GM18858 (cell line): ENCODE results near the gene PSAP.
"Not testable (repeated sequence)": the region's sequence is repeated elsewhere in the genome, so short reads cannot be mapped to it uniquely, and the experiment has no call there.

Experiments
- ATAC-seq: cut with Tn5 transposase; IDR thresholded peaks from one replicate; pipeline ENCODE4 v1.9.1; 2021; ENCODE audit not compliant: unreplicated experiment

The PSAP gene

DNA sequence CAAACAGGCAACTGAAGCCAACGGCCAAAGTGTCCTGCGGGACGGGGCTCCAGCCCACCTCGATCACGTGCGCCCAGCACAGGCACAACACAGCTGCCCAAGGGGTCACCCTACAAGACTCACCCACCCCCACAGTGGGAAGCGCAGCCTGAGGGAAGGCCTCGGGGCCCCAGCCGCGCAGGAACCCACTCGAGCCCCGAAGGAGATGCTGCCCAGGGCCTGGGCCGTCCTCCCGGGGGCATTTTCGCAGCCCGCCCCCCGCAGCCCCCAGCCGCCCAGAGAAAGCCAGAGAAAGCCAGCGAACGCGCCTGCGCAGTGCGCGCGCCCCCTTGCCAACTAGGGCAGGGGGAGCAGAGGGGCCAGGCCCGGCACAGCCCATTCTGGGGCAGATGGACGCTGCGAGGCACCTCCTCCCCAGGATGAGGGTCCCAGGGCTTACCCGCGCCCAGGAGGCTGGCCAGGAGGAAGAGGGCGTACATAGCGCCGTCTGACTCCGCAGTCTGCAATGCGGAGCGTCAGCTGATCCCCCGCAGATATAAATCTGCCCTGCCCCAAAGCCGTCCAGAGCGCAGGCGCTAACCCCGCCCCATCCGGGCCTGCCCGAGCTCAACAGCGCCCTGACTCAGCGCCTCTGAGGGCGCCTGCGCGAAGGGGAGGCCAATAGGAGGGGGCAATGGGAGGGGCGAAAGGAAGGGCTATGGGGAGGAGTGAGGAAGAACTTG, at the start of gene PSAP:
PSAP (minus strand) TSS at position 509 of the 722 bp plus-strand sequence; CDS start at position 479, 30 bp downstream.
- ATAC-seq: peak; percentile 80

DNA sequence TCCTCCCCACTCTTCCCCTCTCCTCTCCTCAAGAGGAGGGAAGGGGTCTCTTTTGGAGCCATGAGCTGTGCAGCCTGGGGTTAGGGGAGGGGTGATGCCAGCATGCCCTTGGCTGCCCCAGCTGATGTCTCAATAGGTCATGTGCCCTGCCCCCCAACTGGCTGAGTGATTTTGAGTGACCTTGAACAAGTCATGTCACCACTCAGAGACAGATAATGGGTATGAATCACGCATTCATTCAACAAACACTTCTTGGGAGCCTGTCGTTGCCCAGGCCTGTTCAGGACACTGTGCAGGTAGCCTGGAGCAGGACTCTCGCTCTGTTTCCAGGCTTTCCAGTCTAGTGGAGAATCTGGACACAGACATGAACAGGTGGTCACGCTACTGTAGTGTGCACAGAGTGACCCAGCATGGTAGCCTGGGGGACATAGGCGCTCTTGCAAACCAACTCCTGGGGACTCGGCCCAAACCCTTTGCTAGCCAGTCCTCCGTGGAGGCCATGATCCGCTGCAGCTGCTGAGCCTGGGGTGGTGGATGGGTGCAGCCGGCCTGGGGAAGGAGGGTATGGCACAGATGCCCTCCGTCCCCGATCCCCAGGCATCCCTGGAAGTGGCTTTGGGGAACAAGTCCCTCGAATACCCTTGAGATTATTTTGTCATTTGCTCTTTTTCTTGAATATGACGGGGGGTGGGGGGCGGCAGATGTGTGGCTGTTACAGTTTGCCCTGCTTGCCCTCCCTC, 49.6 kb upstream of the PSAP start:
- no peak for ATAC-seq

DNA sequence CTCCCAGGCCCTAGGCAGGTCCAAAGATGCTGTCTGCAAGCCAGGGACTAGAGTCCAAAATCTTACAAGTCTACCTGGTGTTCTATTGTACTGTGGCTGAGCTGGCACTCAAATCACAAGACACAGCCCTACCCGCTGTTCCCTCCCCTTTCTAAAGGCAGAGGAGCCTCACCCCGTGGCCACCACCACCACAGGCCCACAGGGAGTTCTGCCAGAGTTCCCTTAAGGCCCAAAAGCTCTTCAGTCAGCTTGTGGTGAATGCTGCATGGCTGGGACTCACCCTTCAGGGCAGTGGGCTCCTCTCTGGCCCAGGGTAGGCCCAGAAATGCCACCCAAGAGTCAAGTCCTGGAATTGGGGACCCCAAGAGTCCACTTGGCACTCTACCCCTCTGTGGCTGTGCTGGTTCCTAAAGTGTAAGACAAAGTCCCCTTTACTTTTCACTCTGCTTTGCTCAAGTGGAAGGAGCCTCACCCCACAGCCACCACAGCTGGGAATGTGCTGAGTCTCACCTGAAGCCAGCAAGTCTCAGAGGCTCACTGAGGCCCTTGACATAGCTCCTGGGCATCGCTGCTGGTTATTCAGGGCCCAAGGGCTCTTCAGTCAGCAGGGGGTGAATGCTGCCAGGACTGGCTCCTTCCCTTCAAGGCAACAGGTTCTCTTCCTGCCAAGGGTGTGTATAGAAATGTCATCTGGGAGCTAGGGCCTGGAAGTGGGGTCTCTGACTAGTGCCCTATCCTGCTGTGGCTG, 48.8 kb upstream of the PSAP start:
- no peak for ATAC-seq

DNA sequence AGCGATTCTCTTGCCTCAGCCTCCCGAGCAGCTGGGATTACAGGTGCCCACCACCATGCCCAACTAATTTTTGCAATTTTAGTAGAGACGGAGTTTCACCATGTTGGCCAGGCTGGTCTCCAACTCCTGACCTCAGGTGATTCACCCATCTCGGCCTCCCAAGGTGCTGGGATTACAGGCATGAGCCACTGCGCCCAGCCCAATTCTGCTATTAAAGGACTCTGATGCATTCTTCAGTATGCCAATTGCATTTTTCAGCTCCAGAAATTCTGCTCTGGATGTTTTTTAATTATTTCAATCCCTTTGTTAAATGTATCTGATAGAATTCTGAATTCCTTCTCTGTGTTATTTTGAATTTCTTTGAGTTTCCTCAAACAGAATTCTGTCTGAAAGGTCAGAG, 47.3 kb upstream of the PSAP start:
- not testable (repeated sequence) for ATAC-seq

DNA sequence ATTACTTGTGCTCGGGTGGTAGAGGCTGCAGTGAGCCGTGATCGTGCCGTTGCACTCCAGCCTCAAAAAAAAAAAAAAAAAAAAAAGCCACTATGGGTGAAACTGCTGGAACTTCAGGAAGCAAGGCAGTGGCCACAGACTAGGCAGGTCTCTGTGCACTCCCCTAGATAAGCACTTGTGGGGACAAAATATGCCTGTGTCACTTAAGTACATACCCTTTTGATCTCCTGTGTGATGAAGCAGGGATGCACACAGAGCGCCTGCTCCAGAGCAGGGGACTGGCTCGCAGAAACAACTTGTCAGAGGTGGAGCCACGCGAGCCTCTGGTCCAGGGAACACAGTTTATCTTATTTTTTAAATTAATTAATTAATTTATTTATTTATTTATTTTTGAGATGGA, 42.9 kb upstream of the PSAP start:
- no peak for ATAC-seq

DNA sequence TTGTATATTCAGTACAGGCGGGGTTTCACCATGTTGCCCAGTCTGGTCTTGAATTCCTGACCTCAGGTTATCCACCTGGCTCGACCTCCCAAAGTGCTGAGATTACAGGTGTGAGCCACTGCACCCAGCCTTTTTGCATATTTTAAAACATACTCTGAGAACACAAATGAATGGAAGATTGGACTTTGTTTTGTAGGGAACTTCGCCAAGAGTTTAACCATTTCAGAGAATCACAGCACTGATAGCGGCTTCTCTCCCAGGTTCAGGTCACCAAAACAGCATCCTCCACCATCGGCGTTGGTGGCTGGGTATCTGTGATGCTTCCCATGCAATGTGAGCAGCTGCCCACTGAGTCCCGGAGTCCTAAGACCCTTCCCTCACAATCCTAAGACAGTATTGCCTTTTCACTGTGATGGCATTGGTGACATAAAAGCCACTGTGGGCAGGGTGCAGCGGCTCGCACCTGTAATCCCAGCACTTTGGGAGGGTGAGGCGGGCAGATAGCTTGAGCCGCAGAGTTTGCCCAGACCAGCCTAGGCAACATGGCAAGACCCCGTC, 42.3 kb upstream of the PSAP start:
- ATAC-seq: no peak

DNA sequence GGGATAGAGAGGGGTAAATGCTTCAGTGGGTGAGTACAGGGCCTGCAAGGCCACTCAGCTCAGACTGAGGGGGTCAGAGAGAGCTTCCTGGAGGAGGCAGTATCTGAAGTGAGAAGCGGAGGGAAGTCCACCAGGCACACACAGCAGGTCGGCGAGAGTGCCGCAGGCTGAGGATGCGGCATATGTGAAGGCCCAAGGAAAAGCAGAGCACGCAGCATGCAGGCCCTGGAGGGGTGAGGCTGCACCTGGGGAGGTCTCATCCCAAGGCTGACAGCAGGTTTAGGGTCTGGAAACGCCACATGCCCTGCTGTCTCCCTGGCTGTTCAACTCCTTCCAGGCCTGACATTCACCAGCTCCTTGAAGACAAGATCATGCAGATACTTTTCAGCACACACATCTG, 40.4 kb upstream of the PSAP start:
- no peak for ATAC-seq

DNA sequence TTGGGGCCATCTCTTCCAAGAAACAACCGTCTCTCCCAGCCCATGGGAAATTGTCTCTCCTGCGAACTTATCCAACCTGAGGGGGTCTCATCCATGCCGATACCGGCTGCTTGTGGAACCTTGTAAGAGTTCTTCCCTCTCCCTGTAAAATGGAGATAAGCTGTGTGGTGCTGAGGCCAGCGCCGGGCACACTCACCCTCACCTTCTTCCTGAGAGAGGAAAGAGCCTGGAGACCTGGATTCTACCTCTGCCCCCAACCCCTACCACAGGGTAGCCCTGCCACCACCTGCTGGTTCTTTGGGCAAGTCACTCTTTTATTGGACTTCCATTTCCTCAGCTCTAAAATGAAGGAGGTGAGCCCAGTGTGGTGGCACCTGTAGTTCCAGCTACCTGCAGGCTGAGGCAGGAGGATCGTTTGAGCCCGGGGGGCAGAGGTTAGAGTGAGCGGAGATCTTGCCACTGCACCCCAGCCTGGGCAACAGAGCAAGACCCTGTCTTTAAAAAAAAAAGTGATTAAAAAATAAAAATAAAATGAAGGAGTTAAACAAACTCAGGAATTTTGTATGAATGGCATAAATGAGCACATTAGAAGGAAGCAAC, 38.4 kb upstream of the PSAP start:
- no peak for ATAC-seq

DNA sequence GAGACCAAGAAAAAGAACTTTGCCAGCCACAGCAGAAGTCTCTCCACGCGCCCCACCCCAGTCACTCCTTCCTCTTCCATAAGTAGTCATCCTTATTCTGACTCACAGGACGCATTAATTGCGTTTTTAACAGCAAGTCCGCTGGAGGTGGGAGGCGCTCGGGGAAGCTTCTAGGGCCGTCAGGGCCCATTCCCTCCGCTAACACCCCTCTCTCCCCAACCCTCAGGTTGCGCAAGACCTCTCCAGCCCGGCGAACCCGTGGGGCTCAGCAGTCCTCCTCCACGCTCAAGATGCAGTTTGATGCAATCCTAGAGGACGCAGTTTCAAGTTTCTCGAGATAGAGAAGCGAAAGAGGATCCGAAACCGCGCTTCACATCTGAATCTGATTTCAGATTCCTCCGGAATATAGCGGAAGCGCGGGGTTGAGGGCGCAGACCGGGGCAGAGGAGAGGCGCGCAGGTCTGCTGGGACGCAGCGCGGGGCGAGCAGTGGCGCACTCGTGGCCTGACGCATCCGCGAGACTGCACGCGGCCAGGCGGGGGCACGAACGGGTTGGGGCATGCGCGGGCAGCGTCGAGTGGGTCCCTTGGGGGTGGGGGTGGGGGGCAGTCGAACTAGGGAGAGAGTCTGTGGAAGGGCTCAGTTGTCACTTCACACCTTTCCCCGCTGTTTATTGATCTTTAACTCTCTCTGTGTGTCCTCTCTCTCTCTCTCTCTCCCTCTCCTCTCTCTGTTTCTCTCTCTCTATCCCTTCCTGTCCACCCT, 37.8 kb upstream of the PSAP start:
- ATAC-seq: peak; percentile 76

DNA sequence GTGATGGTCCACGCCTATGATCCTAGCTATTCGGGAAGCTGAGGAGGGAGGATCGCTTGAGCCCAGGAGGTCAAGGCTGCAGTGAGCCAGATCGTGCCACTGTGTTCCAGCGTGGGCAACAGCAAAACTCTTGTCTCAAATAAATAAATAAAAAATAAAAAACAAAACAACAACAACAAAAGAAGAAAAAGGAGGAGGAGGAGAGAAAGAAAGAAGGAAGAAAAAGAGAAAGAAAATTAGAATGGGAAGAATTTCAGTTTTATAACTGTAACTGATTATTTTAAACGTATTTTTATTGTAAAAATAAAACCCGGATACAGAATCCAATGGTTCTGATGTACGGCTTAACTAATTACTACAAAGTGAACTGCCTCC, 37.2 kb upstream of the PSAP start:
- ATAC-seq: no peak

DNA sequence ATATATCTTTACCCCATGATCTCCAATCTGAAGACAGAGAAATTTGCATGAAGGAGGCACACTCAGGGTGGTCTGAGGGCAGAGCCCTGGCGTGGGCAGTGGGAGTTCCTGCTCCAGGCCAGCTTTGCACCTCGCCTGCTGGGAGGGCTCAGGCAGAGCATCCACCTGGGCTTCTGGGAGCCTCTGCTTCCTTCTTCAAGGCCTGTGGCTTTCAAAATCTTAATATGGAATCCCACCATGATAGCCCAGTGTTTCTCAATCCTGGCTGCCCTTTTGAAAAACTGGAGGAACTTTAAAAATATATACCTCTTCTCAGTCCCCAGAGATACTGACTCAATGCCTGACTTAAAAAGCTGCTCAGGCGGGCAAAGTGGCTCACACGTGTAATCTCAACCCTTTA, 36.7 kb upstream of the PSAP start:
- ATAC-seq: no peak

DNA sequence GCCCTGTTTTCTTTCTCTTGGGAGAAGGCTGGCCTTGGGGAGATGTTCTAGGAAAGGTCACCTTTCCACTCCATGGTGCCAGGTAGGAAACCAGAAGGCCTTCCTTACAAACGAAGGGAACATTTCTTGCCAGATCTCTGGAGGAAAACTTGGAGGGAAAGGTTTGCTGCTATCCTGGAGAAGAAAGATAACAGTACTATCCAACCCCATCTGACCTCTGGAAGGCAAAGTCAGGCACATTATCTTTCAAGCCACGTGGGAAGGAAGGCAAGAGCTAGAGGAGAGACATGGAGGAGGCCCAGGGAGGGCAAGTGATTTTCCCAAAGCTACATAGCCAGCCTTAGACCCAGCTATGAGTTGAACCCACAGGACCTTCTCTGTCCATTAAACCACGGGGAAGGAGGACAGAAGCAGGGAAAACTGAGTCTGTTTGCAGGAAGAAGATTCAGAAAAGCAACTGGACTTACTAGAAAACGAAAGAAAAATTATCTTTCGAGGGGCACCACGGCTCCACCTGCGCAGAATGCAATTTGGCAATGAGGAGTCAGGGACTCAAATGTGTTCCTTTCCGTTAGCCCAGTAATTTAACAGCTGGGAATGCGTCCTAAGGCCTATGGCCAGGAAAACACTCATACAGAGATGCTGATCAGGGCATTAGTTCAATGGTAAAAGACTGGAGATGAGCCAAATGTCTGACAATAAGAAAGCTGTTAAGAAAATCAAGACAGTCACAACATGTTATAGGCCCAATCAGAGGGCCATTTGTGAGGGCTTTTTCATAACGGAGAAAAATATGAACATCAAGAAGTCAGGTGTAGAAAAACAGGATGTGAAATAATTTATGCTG, 32.0 kb upstream of the PSAP start:
- no peak for ATAC-seq

DNA sequence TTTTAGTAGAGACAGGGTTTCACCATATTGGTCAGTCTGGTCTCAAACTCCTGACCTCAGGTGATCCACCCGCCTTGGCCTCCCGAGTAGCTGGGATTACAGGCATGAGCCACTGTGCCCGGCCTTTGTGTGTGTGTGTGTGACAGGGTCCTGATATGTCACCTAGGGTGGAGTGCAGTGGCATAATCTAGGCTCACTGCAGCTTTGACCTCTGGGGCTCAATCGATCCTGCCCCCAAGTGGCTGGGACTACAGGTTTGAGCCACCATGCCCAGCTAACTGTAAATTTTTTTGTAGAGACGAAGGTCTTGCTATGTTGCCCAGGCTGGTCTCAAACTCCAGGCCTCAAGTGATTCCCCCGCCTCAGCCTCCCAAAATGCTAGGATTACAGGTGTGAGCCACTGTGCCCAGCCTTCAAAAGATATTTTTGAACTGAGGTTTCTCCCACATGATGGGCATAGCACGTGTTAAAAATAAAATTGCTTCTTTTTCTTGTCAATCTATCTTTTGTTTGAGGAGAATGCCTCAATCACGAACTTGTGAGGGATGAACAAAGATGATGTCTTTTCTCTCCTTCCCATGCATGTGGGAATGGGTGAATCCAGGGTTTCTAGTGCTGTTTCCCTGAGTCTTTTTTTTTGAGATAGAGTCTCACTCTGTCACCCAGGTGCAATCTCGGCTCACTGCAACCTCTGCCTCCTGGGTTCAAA, 30.8 kb upstream of the PSAP start:
- no peak for ATAC-seq

DNA sequence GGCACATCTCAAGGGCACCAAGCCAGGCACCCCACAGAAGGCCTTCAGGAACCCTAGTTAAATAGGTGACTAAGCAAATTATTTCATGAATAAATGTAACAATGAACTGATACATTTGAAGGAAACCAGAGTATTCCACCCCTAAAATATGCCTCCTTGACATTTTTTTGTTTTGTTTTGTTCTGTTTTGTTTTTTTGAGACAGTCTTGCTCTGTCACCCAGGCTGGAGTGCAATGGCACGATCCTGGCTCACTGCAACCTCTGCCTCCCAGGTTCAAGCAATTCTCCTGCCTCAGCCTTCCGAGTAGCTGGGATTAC, 30.2 kb upstream of the PSAP start:
- ATAC-seq: not testable (repeated sequence)

DNA sequence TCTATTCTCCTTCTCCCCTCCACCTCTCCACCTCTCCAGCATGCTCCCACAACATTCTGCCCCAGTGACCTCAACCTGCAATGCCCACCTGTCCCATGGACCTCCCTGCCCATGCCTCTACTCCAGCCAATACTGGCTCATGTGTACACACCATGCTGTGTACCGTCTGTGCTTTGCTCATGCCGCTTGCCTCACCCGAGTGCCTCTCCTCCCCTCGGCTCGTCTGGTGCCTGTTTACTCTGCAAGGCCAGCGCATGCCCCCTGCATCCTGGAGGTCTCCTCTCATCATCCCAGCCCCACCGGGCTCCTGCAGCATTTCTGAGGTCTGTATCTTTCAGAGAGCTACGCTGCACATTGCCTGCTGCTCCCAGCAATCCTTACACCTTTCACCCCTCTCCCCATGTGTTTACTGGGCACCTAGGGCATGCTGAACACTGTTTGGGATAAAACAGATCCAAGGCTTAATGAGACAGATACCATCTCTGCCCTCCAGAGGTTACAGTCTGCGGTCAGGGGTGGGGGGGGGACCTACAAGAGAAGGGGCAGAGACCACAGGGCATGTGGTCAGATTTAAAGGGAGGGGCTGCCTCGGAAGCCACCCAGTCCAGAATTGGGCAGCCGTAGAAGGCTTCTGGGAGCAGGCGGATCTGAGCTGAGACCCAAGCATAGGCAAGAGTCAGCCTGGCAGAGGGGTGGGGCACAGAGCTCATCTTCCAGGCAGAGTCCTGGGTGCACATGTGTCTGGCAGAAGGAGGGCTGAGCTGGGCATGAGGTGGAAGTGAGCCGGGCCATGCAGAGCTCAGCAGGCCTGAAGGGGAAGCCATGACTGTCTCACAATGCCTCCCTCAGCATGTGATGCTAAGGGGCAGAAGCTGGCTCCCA, 29.6 kb upstream of the PSAP start:
- ATAC-seq: no peak

DNA sequence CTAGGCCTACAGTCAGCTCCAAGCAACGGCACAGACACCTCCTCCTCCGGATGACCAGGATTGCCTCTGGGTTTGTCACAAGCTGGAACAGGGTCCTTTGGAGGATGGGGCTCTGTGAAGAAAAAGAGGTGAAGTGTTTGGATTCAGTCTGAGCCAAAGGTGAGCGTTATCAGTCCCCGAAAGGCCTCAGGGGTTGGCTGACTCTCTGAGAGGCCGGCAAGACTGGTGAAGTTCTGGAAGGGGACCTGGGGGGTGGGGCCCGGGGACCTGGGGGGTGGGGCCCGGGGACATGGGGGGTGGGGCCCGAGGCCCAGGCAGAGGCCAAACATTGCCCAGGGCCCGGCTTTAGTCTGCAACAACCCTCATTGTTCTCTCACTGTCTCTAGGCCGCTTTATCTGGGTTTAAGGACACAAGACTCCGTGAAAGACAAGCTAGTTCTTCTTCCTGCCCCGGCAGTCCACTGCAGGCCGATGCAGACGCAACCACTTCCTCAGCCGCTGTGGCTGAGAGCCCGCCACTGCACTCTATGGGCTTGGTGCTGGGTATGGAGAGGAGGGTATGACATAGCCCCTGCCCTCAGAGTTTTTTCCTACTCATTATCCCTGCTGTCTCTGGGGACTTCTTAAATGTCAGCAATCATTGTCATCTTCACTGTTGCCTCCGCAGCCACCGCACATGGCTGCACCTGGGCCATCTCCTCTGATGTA, 27.4 kb upstream of the PSAP start:
- no peak for ATAC-seq

DNA sequence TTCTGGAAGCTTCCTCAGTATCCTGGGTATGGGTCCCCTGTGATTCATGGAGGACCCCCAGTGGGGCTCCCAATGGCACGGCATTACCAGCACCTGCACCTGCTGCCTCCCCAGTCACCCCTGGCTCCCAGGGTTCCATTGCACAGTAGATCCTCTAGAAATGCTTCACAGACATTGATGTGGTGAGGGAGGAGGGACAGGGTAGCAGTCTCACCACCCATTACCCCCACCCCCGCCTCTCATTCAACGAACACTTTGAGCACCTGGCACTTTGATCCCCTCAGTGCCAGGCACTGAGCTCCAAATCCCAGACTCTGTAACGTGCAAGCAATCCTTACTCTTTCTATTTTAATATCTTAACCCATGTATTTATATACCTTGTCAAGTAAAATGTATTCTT, 26.8 kb upstream of the PSAP start:
- no peak for ATAC-seq
